ENCODE measurements around the gene CNTNAP5. TPM values are rescaled to one million over a fixed set of nuclear protein-coding genes. Genes with fewer than 3 reads are reported as not detected.

Gene CNTNAP5
- total and polyA plus RNA-seq, 2 of the 13 experiments (the other 11 are each of a cell fraction or from before 2014, with no cell fraction given): not detected

DNA sequence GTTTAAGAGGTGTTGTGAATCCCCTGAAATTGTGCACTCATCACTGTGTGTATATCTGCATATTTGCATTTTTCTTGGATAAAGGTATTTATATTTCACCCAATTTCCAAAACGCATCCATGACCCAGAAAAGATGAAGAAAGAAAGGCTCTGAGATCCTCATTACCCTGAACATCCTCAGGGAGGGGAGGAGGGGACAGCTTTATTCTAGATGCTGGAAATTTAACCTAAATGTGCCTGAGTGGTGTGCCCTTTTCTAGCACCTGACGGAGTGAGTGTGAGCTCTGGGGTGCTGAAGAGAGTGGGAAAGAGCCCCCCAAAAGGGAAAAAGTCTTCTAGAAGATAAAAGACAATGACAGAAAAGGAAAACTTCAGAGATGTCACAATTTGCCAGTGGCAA, 20.8 kb downstream of the CNTNAP5 start (continued):
- TF ChIP-seq, protein P1, sequence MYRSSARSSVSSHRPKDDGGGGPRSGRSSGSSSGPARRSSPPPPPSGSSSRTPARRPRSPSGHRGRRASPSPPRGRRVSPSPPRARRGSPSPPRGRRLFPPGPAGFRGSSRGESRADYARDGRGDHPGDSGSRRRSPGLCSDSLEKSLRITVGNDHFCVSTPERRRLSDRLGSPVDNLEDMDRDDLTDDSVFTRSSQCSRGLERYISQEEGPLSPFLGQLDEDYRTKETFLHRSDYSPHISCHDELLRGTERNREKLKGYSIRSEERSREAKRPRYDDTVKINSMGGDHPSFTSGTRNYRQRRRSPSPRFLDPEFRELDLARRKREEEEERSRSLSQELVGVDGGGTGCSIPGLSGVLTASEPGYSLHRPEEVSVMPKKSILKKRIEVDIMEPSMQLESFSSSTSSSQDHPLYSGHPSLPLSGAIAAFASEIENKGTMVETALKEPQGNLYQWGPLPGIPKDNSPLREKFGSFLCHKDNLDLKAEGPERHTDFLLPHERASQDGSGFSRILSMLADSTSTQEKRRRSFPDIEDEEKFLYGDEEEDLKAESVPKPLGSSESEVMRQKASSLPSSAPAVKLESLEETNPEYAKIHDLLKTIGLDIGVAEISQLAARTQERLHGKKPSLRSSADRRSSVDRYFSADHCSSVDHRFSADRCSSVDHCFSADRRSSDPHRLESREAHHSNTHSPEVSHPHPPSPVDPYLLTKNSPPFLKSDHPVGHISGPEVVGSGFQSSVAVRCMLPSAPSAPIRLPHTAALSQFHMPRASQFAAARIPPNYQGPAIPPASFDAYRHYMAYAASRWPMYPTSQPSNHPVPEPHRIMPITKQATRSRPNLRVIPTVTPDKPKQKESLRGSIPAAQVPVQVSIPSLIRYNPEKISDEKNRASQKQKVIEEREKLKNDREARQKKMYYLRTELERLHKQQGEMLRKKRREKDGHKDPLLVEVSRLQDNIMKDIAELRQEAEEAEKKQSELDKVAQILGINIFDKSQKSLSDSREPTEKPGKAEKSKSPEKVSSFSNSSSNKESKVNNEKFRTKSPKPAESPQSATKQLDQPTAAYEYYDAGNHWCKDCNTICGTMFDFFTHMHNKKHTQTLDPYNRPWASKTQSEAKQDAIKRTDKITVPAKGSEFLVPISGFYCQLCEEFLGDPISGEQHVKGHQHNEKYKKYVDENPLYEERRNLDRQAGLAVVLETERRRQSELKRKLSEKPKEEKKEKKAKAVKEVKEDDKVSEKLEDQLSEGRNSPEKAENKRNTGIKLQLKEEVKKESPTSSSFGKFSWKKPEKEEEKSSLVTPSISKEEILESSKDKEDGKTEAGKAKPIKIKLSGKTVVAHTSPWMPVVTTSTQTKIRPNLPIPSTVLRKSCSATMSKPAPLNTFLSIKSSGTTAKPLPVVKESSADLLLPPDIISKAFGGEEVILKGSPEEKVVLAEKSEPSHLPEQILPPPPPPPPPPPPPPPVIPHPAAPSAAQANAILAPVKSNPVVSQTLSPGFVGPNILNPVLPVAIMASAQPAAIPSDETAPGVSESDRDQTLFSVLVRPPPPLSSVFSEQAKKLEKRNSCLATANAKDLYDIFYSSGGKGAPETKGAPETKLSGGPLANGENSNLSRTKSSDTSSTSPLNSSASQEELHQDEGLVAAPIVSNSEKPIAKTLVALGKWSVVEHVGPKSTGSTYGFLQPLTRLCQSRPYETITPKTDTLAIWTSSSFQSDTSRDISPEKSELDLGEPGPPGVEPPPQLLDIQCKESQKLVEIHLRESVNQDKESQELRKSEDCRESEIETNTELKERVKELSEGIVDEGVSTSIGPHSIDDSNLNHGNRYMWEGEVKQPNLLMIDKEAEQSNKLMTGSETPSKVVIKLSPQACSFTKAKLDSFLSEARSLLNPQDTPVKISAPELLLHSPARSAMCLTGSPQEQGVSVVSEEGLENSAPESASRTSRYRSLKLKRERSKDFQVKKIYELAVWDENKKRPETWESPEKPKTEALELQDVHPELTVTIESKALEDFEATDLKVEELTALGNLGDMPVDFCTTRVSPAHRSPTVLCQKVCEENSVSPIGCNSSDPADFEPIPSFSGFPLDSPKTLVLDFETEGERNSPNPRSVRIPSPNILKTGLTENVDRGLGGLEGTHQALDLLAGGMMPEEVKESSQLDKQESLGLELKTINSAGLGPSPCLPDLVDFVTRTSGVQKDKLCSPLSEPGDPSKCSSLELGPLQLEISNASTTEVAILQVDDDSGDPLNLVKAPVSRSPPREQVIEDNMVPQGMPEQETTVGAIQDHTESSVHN (CRISPR knock-in tag; IDR thresholded peaks at IDR 0.05): no peak
- no peak for TF ChIP-seq POLR2AphosphoS5 (IDR thresholded peaks at IDR 0.05; ENCODE audit: low read depth, low read length)
- TF ChIP-seq, protein P2, sequence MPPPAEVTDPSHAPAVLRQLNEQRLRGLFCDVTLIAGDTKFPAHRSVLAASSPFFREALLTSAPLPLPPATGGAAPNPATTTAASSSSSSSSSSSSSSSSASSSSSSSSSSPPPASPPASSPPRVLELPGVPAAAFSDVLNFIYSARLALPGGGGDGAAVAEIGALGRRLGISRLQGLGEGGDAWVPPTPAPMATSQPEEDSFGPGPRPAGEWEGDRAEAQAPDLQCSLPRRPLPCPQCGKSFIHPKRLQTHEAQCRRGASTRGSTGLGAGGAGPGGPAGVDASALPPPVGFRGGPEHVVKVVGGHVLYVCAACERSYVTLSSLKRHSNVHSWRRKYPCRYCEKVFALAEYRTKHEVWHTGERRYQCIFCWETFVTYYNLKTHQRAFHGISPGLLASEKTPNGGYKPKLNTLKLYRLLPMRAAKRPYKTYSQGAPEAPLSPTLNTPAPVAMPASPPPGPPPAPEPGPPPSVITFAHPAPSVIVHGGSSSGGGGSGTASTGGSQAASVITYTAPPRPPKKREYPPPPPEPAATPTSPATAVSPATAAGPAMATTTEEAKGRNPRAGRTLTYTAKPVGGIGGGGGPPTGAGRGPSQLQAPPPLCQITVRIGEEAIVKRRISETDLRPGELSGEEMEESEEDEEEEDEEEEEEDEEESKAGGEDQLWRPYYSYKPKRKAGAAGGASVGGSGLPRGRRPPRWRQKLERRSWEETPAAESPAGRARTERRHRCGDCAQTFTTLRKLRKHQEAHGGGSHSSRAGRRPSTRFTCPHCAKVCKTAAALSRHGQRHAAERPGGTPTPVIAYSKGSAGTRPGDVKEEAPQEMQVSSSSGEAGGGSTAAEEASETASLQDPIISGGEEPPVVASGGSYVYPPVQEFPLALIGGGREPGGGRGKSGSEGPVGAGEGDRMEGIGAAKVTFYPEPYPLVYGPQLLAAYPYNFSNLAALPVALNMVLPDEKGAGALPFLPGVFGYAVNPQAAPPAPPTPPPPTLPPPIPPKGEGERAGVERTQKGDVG (CRISPR knock-in tag; IDR thresholded peaks at IDR 0.05; ENCODE audit: borderline replicate concordance): no peak
- no peak for TF ChIP-seq CENPT (CRISPR knock-in tag; IDR thresholded peaks at IDR 0.05; ENCODE audit: low read depth)
- TF ChIP-seq, protein P3, sequence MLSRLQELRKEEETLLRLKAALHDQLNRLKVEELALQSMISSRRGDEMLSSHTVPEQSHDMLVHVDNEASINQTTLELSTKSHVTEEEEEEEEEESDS (CRISPR knock-in tag; IDR thresholded peaks at IDR 0.05; ENCODE audit: borderline replicate concordance): no peak
- no peak for TF ChIP-seq ZBTB7A (CRISPR knock-in tag; IDR thresholded peaks at IDR 0.05)
- TF ChIP-seq, protein P4, sequence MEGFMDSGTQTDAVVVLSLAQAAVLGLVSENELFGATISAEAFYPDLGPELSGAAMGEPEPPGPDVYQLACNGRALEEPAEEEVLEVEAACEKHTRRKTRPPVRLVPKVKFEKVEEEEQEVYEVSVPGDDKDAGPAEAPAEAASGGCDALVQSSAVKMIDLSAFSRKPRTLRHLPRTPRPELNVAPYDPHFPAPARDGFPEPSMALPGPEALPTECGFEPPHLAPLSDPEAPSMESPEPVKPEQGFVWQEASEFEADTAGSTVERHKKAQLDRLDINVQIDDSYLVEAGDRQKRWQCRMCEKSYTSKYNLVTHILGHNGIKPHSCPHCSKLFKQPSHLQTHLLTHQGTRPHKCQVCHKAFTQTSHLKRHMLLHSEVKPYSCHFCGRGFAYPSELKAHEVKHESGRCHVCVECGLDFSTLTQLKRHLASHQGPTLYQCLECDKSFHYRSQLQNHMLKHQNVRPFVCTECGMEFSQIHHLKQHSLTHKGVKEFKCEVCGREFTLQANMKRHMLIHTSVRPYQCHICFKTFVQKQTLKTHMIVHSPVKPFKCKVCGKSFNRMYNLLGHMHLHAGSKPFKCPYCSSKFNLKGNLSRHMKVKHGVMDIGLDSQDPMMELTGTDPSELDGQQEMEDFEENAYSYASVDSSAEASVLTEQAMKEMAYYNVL (CRISPR knock-in tag; IDR thresholded peaks at IDR 0.05; ENCODE audit: borderline replicate concordance): no peak
- TF ChIP-seq, protein P5, sequence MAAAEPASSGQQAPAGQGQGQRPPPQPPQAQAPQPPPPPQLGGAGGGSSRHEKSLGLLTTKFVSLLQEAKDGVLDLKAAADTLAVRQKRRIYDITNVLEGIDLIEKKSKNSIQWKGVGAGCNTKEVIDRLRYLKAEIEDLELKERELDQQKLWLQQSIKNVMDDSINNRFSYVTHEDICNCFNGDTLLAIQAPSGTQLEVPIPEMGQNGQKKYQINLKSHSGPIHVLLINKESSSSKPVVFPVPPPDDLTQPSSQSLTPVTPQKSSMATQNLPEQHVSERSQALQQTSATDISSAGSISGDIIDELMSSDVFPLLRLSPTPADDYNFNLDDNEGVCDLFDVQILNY (CRISPR knock-in tag; conservative IDR thresholded peaks at IDR 0.05): no peak
- TF ChIP-seq EHMT2 (IDR thresholded peaks at IDR 0.05; ENCODE audit: borderline replicate concordance, low read depth, low read length): no peak
- no peak for TF ChIP-seq ZFX (CRISPR knock-in tag; IDR thresholded peaks at IDR 0.05; ENCODE audit: low read depth)
